Heart left ventricle (tissue), 16 donors: ENCODE results near the gene NPAS1. TPM values are rescaled to one million over a fixed set of nuclear protein-coding genes. Genes with fewer than 3 reads are reported as not detected.

Experiments
- ATAC-seq, 4 donors: fragments of 200-7000 bp; cut with Tn5 transposase; one replicate each; pipeline ENCODE4 v1.9.1; 2020 to 2022; ENCODE audit warnings: moderate library complexity in 4 of 4, mild to moderate bottlenecking in 3 of 4, moderate number of reproducible peaks in 1 of 4
- DNase-seq, 5 donors: peaks; one replicate each; pipeline ENCODE4 v3.0.0-alpha.2; 2020
- H3K27ac ChIP-seq, 12 donors: fragments of 200-600 bp; sonication (generic) in 4 of 12; one replicate each; pipeline versions ENCODE4 v1.5.0 to v1.8.0; 2016 to 2022; ENCODE audit warnings: mild to moderate bottlenecking in 2 of 12
- H3K27me3 ChIP-seq, 9 donors: fragments of 200-600 bp; sonication (generic) in 2 of 9; one replicate each; pipeline versions ENCODE4 v1.5.1 to v1.8.0; 2016 to 2022; ENCODE audit warnings: mild to moderate bottlenecking in 3 of 9
- H3K36me3 ChIP-seq, 9 donors: fragments of 200-600 bp; sonication (generic) in 2 of 9; one replicate each; pipeline versions ENCODE4 v1.5.0 to v1.8.0; 2018 to 2022; ENCODE audit warnings: mild to moderate bottlenecking in 2 of 9
- H3K4me1 ChIP-seq, 12 donors: fragments of 200-600 bp; sonication (generic) in 4 of 12; one replicate each; pipeline versions ENCODE4 v1.5.0 to v1.8.0; 2016 to 2022; ENCODE audit warnings: mild to moderate bottlenecking in 3 of 12
- H3K4me3 ChIP-seq, 12 donors: fragments of 200-600 bp; sonication (generic) in 4 of 12; one replicate each; pipeline versions ENCODE4 v1.5.0 to v1.8.0; 2017 to 2022; ENCODE audit warnings: mild to moderate bottlenecking in 9 of 12, moderate library complexity in 4 of 12
- H3K9me3 ChIP-seq, 12 donors: fragments of 200-600 bp; sonication (generic) in 4 of 12; one replicate each; pipeline versions ENCODE4 v1.5.0 to v1.8.0; 2016 to 2022; ENCODE audit warnings: mild to moderate bottlenecking in 1 of 12
- CTCF ChIP-seq, 12 donors: fragments of 200-600 bp; sonication (generic) in 4 of 12; IDR thresholded peaks; one replicate each; pipeline versions ENCODE4 v1.5.0 to v1.8.0; 2018 to 2022; ENCODE audit warnings: antibody characterized with exemption in 12 of 12, mild to moderate bottlenecking in 5 of 12
- POLR2A ChIP-seq, 2 donors: fragments of 450-650 bp; IDR thresholded peaks; one replicate each; pipeline ENCODE4 v1.6.1; 2017; ENCODE audit warnings: antibody characterized with exemption in 2 of 2, mild to moderate bottlenecking in 2 of 2, moderate library complexity in 2 of 2
- WGBS, 4 donors: extraction: QIAGEN DNeasy Blood & Tissue Kit in 2 of 4; methylation state at CpG; one replicate each; pipeline versions ENCODE4 v1.1.5 to v1.1.7; 2013 to 2018; 5-methylcytosine and 5-hydroxymethylcytosine counted together
- intact Hi-C, 10 donors: fragments of 100-400 bp; cut with DNase I; formaldehyde crosslinking; loops; one replicate each; pipeline versions ENCODE4 v1.11.1 to v1.14.2; 2022
- polyA plus RNA-seq, 2 donors: library from polyadenylated mRNA; stranded (reverse); fragments of 200-250 nt; gene quantifications; one replicate each; pipeline ENCODE4 v1.2.3, GENCODE V29; 2013
- total RNA-seq, 9 donors: library from RNA; depleted of rRNA in 2 of 9; stranded (reverse); fragments of >200 nt in 2 of 9; fragmentation: NEBNext Ultra II Directional in 3 of 9; extraction: Animal tissue kit (Norgen Biotek cat#: 25700) in 3 of 9; gene quantifications; one replicate each; pipeline versions ENCODE4 v1.1.0 to v1.2.4, GENCODE V29; 2016 to 2023
- donor health status: ischemic (EF 13 %, LVEDD 7.1; RV severe dilation, severe dysfunction).
- donor health status: healthy with polysubstance abuse.
- donor health status: DM: no; HTN: yes; CAD: no.
- donor health status: DM: no; HTN: no; CAD: no.
- donor health status: ischemic (EF 25% LVEDD 6.9; RV normal size, moderate dysfunction).
- donor health status: ischemic (EF 25% LVEDD 5.7; RV mildly dilated, moderate dysfunction).
- donor health status: healthy.
- donor health status: DM: yes; HTN: yes; CAD: no.
- donor health status: ischemic (EF 35%, LVEDD 5.7; RV mildly dilated, moderate dysfunction).
- donor health status: nonischemic (EF 11% LVEDD 7.7; RV severe dilation, severe dysfunction).
- donor health status: DM: yes; HTN: yes; CAD: no.
- donor health status: PGD.
- donor health status: ischemic (EF 29% LVEDD 5.4; RV normal size, mild dysfunction).
- donor health status: nonischemic (EF 23%, LVEDD 6.1; RV moderate dilation, normal function).

NPAS1 gene
- total and polyA plus RNA-seq, 11 donors: 0.16 to 1.3 (median 0.69) TPM; not detected in 1

DNA sequence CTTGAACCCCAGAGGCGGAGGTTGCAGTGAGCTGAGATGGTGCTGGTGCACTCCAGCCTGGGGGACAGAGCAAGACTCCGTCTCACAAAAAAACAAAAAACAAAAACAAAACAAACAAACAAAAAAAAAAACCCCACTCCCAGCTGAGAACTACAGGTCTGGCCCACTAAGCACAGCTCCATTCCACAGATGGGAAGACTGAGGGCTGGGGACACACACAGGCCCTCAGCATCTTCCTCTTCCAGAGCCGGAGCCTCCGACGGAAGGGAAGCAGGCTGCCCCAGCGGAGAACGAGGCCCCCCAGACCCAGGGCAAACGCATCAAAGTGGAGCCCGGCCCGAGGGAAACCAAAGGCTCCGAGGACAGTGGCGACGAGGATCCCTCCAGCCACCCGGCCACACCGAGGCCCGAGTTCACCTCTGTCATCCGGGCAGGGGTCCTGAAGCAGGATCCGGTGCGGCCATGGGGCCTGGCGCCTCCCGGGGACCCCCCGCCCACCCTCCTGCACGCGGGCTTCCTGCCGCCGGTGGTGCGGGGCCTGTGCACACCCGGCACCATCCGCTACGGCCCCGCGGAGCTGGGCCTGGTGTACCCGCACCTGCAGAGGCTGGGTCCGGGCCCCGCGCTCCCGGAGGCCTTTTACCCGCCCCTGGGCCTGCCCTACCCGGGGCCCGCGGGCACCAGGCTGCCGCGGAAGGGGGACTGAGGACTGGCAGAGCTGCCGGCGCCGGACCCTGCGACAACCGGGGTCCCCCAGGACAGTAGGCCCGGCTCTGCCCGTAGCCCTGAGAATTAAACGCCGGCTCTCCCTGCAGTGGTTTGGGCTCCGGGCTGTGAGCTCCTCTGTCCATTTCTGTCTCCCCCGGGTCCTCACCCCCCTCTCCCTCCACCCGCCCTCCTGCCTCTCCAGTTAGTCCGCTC, 25.6 kb downstream of the NPAS1 start:
- WGBS, 4 donors: 92 to 96% (median 95%) methylated on average over 40 to 56 of the region's 56 CpGs
- Histone ChIP-seq H3K27ac (no peak overlapping the region), H3K27me3 (no peaks in the 10 kb centered on the region), H3K9me3 (no peaks in the 10 kb centered on the region), H3K4me1 (peaks cover 0 to 14% (median 2%) of the 10 kb centered on the region in 12 donors), H3K36me3 (no peaks in the 10 kb centered on the region), H3K4me3 (no peak overlapping the region)
- DNase-seq (peak in 1 of 5 donors; percentile 60), ATAC-seq (no peak)
- TF ChIP-seq POLR2A (IDR thresholded peaks at IDR 0.05): no peak
- no peak for TF ChIP-seq CTCF (IDR thresholded peaks at IDR 0.05)
- intact Hi-C loops: no loop called here

GRCh38 chr19:47045867-47046470, 26.3 kb downstream of the NPAS1 start:
- peak in 2 of 5 donors; percentile 25 to 54 for DNase-seq
- 92 to 97% (median 94%) methylated on average over 18 to 45 of the region's 45 CpGs for WGBS, 4 donors
- no peak overlapping the region for H3K27ac ChIP-seq

DNA sequence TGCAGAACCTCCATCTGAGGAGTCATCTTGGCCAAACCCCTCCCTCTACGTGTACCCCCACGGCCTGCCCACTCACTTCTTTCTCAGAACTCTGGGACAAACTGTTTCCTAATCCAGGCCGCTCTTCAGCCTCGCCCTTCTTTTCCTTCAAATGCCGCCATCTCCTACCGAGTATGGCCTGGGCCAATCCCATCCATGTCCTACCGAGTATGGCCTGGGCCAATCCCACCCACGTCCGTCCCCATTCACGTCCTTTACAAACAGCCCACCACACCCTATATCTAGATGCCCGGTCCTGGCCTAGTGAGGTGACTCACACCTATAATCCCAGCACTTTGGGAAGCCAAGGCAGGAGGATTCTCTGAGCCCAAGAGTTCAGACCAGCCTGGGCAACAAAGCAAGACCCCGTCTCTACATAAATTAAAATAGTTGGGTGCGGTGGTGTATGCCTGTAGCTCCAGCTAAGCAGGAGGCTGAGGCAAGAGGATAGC, 27.7 kb downstream of the NPAS1 start:
- H3K27ac ChIP-seq: peak overlapping the region in 4 of 12 donors; percentile 22 to 94 (median 82)
- DNase-seq: peak in 1 of 5 donors; percentile 15
- WGBS, 4 donors: 84 to 88% (median 86%) methylated on average over 13 of the region's 13 CpGs

More at GRCh38 chr19:47045867-47046470, 26.3 kb downstream of the NPAS1 start:
- no peaks in the 10 kb centered on the region for H3K36me3 ChIP-seq
- ATAC-seq: no peak
- TF ChIP-seq POLR2A (IDR thresholded peaks at IDR 0.05) (no peak), CTCF (IDR thresholded peaks at IDR 0.05) (no peak)
- H3K27me3 ChIP-seq: no peaks in the 10 kb centered on the region
- no peaks in the 10 kb centered on the region for H3K9me3 ChIP-seq
- H3K4me3 ChIP-seq: no peak overlapping the region
- peaks cover 0 to 14% (median 2%) of the 10 kb centered on the region in 12 donors for H3K4me1 ChIP-seq
- intact Hi-C loops: no loop called here

More for the DNA sequence above, 27.7 kb downstream of the NPAS1 start:
- peaks cover 0 to 14% (median 2%) of the 10 kb centered on the region in 12 donors for H3K4me1 ChIP-seq
- H3K4me3 ChIP-seq: peak overlapping the region in 11 of 12 donors; percentile 77 to 99 (median 93)
- H3K36me3 ChIP-seq: no peaks in the 10 kb centered on the region
- ATAC-seq: no peak
- TF ChIP-seq POLR2A (IDR thresholded peaks at IDR 0.05) (no peak), CTCF (IDR thresholded peaks at IDR 0.05) (no peak)
- no peaks in the 10 kb centered on the region for H3K27me3 ChIP-seq
- H3K9me3 ChIP-seq: no peaks in the 10 kb centered on the region
- intact Hi-C loops: no loop called here
